Ureter (tissue), 1 donor: ENCODE measurements around the gene DTX3L. TPM values are rescaled to one million over a fixed set of nuclear protein-coding genes. Genes with fewer than 3 reads are reported as not detected.
"Not testable (repeated sequence)": the region's sequence is repeated elsewhere in the genome, so short reads cannot be mapped to it uniquely, and the experiment has no call there.

Source experiments
- DNase-seq: peaks from one replicate; pipeline ENCODE4 v3.0.0-alpha.2; 2020; ENCODE audit warnings: low spot score
- total RNA-seq: library from RNA; stranded (reverse); gene quantifications from one replicate; pipeline ENCODE4 v1.2.4, GENCODE V29; 2023
- donor health status: DM: yes; HTN: yes; CAD: no.

The DTX3L gene
- total RNA-seq, 1 donor from 2014 or later = 42.1 TPM

- DNase-seq = no peak
Measured at GRCh38 chr3:122562923-122563716, 1.0 kb upstream of the DTX3L start.

- no peak for DNase-seq
Measured at GRCh38 chr3:122563717-122564025, 467 bp upstream of the DTX3L start.

DNA sequence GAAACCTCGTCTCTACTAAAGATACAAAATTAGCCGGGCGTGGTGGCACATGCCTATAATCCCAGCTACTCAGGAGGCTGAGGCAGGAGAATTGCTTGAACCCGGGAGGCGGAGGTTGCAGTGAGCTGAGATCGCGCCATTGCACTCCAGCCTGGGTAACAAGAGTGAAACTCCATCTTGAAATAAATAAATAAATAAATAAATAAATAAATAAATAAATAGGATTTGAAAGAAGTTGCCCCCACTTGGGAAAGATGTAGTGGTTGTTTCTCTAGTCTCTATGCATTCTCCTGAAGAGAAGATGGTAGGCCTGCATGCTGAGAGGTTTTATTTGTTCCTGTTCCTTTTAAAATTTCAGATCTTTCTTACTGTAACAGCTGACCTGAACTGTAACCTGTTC lies 4.0 kb downstream of the DTX3L start:
- not testable (repeated sequence) for DNase-seq

DNA sequence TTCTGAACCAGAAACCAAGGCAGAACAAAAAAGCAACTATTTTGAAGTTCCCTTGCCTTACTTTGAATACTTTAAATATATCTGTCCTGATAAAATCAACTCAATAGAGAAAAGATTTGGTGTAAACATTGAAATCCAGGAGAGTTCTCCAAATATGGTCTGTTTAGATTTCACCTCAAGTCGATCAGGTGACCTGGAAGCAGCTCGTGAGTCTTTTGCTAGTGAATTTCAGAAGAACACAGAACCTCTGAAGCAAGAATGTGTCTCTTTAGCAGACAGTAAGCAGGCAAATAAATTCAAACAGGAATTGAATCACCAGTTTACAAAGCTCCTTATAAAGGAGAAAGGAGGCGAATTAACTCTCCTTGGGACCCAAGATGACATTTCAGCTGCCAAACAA lies 4.6 kb downstream of the DTX3L start:
- no peak for DNase-seq

DNA sequence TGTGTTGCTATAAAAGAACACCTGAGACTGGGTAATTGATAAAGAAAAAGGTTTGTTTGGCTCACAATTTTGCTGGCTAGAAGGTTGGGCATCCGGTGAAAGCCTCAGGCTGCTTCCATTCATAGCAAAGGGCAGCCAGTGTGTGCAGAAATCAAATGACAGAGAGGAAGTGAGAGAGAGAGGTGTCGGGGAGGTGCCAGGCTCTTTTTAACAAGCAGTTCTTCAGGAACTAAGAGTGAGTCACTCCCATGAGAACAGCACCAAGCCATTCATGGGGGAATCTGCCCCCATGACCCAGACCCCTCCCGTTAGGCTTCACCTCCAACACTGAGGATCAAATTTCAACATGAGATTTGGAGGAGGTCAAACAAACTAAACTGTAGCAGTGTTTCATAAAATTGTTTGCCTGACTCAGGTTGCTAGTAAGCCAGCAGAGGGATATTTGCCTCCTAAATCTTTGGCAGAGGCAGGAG lies 8.8 kb downstream of the DTX3L start:
- no peak for DNase-seq

DNA sequence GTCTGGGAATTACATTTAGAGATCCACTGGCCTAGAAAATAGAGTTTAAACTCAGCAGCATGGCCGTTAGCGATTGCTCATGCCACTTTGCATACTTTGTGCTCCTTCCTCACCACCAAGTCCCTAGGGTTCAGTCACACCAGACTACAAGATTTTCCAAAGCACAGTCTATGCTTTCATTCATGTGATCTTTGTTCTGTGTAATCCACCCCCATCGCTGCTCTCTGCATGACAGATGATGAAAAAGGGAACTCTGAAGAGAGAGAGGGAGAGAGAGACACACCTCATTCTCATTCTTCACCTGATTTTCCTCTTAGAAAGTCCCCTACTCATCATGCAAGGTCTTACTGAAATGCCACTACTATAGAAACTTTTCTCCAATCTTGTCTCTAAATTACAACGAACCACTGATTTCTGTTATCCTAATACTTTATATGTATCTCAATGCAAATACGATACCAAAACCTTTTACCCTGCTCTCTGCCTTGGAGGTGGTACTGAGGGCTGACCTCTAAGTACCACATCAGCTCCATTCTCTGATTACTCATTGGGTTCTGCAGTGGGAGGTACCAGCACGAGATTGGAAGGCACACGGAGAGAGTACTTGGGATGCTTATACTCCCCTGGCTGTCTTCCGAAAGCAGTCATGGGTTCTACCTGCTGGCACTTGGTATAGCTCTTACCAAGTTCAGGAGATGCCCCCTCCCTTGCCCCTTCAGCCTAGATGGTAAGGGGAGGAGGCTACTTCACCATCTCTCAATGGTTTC lies 12.2 kb downstream of the DTX3L start:
- DNase-seq = no peak

DNA sequence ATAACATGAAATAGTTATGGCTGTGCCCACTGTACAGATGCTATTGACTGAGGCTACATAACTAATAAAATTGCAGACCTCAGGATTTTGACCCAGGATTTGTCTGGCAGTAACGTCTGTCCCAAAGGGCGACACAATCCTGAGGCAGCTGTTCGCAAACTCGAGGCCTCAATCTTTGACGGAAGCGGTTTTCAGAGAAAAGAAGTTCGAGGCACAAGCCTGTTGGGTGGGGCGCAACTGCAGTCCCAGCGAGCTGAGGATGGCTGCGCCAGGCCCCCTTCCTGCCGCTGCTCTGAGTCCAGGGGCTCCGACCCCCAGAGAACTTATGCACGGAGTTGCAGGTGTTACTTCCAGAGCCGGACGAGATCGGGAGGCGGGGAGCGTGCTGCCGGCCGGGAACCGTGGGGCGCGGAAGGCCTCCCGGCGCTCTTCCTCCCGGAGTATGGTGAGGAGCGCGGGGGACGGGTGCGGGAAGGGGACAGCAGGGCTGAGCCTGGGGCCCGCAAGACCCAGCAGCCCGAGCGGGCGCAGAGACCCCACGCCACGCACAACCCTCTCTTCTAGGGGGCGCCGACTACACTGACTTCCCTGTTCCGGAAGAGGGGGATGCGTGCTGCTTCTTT lies 13.4 kb downstream of the DTX3L start, which contains the start of gene PARP15:
Gene PARP15, plus strand, starts transcription at position 242 of the 623 bp plus-strand sequence. Its CDS starts 18 bp downstream, at position 260.
- no peak for DNase-seq

DNA sequence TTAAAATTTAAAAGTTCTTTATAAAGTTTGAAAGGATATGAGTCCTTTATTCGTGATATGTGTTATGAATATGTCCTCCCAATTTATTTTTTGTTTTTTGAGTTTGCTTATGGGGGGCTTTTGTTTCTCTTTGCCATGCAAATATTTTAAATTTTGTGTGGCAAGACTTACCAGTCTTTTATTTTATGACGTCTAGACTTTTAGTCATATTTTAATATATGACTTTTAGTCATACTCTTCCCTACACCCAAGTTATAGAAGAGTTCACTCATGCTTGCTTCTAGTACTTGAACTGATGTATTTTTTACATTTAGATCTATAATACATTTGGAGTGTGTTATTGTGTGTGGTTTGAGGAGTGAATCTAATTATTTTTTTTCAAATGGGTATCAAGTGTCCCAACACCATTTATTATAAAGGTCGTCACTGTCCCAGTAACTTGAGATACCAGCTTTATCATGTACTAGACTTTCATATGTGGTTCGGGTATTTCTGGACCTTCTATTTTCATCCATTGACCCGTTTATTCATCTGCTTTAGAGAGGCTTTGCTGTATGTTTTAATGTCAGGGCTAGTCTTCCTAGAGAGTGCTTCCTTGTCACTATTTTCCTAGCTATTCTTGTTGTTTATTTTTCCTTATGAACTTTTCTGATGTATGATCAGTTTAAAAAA lies 14.1 kb downstream of the DTX3L start:
- DNase-seq = no peak

GRCh38 chr3:122580470-122580869 lies 16.3 kb downstream of the DTX3L start:
- DNase-seq = no peak

DNA sequence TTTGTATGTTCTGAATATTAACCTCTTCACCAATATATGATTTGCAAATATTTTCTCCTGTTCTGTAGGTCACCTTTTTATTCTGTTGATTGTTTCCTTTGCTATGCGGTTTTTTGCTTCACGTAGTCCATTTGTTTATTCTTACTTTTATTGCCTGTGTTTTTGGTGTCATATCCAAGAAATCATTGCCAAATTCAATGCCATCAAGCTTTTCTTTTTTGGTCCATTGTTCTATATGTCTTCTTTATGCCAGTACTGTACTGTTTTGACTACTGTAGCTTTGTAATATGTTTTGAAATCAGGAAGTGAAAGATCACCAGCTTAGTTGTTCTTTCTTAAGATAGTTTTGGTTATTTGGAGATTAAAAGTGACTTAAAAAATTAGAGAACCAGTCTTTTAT lies 17.5 kb downstream of the DTX3L start:
- no peak for DNase-seq

DNA sequence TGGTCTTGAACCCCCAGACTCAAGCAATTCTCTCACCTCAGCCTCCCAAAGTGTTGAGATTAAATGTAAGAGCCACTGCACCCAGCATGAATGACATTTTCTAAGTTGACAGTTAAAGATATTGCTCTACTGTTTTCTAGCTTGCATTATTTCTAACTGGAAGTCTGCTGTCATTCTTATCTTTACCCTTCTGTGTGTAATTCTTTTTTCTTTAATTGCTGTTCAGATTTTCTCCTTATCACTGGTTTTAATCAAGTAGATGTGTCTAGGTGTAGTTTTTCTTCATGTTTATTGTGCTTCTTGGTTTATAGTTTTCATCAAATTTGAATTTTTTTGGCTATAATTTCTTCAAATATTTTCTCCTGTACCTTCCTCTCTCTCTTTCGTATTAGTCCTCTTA lies 18.3 kb downstream of the DTX3L start:
- DNase-seq = no peak

DNA sequence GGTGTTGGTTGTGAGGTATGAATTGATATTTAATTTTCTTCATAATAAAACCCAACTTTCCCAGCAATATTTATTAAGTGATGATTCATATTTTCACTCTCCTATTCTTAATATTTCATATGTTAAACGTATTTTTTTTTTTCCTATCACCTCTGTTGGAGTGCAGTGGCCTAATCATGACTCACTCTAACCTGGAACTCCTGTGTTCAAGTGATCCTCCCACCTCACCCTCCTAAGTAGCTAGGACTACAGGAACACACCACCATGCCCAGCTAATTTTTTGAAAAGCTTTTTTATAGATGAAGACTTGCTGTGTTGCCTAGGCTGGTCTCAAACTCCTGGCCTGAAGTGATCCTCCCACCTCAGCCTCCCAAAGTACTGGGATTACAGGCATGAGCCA lies 22.0 kb downstream of the DTX3L start:
- DNase-seq = no peak

DNA sequence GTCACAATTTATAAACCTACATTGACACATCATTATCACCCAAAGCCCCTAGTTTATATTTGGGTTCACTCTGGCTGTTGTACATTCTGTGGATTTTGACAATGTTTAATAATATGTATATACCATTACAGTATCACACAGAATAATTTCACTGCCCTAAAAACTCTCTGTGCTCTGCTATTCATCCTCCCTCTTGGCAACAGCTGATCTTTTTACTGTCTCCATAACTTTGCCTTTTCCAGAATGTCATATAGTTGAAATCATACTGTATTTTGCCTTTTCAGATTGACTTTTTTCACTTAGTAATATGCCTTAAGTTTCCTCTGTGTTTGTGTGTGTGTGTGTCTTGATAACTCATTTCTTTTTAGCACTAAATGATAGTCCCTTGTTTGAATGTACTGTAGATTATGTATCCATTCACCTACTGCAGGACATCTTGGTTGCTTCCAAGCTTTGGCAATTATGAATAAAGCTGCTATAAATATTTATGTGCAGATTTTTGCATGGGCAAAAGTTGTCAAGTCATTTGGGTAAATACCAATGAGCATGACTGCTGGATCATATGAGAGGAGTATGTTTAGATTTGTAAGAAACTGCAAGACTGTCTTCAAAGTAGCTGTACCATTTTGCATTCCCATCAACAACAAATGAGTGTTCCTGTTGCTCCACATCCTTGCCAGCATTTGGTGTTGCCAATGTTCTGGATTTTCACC lies 22.8 kb downstream of the DTX3L start:
- no peak for DNase-seq

- DNase-seq = no peak
Measured at GRCh38 chr3:122587572-122587971, 23.4 kb downstream of the DTX3L start.

GRCh38 chr3:122589297-122589696 lies 25.2 kb downstream of the DTX3L start:
- no peak for DNase-seq

- DNase-seq = no peak
Measured at GRCh38 chr3:122590610-122591009, 26.5 kb downstream of the DTX3L start.

DNA sequence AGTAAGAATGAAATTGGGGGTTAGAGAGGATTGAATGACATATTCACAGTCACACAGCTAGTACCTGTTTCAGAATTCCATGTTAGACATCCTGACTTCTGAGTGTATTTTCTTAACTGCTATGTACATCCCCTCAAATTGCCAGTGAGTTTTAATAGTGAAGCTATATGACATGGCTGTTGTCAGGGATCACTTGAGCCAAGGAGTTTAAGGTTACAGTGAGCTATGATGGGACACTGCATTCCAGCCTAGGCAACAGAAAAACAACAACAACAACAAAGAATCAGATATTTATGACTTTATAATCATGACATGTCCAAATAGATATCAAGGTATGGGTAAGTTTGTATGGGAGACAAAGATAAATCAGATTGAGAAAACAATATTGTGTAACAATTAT lies 29.9 kb downstream of the DTX3L start:
- no peak for DNase-seq

DNA sequence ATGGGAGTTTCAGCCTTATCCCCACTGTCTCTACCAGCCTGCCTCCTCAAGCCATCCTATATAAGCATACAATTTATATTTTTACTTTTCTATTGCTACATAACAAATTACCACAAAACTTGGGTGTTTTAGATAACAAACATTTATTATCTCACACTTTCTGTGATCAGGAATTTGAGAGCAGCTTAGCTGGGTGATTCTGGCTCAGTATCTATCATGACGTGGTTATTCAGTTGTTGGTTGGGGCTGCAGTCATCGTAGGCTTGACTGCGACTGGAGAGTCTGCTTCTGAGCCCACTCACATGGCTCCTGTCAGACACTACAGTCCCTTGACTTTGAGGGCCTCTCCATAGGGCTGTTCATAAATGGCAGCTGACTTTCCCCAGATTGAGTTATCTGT lies 34.0 kb downstream of the DTX3L start:
- DNase-seq = no peak

DNA sequence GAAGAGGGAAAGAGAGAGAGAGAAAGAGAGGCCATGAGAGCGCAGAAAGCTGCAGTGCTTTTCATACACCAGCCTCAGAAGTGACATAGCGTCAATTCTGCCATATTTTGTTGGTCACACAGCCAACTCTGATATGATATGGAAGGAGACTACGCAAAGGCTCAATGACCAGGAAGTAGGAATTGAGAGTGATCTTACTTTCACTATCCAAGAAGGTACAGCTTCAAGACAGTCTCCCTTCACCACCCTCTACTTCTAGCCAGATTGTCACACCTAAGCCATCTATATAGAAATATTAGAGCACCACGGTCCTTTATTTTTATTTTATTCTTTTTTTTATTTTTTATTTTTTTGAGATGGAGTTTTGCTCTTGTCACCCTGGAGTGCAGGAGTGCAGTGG lies 34.4 kb downstream of the DTX3L start:
- DNase-seq = no peak

- DNase-seq = no peak
Measured at GRCh38 chr3:122602011-122602710, 38.0 kb downstream of the DTX3L start.

- DNase-seq = no peak
Measured at GRCh38 chr3:122603056-122603455, 38.9 kb downstream of the DTX3L start.
